ENCODE data around the gene TBX10.

TBX10 gene

DNA sequence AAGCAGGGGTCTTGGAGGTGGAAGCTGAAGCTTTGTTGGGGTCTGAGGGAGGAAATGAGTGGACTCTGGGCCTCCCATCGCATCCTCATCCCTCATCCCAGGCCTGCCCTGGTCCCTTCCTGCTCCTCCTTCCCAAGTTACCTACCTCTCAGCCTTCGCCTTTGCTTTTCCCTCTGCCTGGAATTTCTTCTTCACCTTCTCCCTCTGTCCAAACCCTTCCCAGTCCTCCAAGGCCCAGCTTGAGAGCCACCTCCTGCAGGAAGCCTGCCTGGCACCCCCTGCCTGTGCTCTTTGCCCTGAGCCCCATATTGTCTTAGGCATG is 7.7 kb downstream of the TBX10 start:
- no peak for DNase-seq (ENCODE audit: low read depth)
- H3K4me3 ChIP-seq (replicated peaks; ENCODE audit: low read depth, low read length), result no peak overlapping the region
- TF ChIP-seq, protein P1, sequence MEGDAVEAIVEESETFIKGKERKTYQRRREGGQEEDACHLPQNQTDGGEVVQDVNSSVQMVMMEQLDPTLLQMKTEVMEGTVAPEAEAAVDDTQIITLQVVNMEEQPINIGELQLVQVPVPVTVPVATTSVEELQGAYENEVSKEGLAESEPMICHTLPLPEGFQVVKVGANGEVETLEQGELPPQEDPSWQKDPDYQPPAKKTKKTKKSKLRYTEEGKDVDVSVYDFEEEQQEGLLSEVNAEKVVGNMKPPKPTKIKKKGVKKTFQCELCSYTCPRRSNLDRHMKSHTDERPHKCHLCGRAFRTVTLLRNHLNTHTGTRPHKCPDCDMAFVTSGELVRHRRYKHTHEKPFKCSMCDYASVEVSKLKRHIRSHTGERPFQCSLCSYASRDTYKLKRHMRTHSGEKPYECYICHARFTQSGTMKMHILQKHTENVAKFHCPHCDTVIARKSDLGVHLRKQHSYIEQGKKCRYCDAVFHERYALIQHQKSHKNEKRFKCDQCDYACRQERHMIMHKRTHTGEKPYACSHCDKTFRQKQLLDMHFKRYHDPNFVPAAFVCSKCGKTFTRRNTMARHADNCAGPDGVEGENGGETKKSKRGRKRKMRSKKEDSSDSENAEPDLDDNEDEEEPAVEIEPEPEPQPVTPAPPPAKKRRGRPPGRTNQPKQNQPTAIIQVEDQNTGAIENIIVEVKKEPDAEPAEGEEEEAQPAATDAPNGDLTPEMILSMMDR (IDR thresholded peaks at IDR 0.05; ENCODE audit: low read length, missing control alignments), result no peak

DNA sequence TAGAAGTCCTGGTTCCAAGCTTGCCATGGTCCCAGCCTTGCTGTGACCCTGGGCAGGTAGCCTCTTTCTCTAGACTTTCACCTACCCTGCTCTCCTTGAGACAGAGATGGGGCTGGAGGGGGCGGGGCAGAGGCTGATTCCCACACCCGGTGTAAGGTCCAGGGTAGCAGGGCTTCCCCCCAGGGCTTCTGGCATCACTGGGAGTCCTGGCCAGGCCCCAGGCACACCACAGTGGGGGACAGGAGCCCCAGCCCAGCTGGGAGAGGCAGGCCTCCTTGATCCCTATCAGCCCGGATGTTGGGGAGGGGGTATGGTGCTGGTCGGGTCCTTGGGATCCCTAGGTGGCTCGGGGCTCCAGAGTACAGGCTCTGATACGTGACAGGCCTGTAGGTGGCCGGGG is 8.2 kb downstream of the TBX10 start:
- TF ChIP-seq, protein P1 (IDR thresholded peaks at IDR 0.05; ENCODE audit: low read length, missing control alignments), result no peak
- H3K4me3 ChIP-seq (replicated peaks; ENCODE audit: low read depth, low read length), result no peak overlapping the region
- DNase-seq (ENCODE audit: low read depth), result no peak

DNA sequence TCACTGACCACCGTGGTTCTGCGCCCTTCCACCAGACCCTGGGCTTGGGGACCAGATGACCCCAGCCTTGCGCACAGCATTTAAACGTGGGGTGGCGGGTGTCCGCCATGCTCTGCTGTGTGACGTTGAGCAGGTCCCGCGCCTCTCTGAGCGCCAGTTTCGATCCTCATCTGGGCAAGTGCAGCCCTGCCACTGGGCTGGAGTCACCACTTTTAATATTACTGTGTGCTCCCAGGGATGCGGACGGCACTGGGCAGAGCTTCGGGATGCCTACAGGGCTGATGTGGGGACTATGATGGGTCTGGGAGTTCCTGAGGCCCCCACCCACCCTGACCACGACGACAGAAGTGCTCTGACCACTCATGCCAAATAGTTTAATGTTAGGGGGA is 8.6 kb downstream of the TBX10 start:
- no peak for DNase-seq (ENCODE audit: low read depth)
- TF ChIP-seq, protein P1 (IDR thresholded peaks at IDR 0.05; ENCODE audit: low read length, missing control alignments), result no peak
- peak overlapping the region; percentile 70 for H3K4me3 ChIP-seq (replicated peaks; ENCODE audit: low read depth, low read length)

DNA sequence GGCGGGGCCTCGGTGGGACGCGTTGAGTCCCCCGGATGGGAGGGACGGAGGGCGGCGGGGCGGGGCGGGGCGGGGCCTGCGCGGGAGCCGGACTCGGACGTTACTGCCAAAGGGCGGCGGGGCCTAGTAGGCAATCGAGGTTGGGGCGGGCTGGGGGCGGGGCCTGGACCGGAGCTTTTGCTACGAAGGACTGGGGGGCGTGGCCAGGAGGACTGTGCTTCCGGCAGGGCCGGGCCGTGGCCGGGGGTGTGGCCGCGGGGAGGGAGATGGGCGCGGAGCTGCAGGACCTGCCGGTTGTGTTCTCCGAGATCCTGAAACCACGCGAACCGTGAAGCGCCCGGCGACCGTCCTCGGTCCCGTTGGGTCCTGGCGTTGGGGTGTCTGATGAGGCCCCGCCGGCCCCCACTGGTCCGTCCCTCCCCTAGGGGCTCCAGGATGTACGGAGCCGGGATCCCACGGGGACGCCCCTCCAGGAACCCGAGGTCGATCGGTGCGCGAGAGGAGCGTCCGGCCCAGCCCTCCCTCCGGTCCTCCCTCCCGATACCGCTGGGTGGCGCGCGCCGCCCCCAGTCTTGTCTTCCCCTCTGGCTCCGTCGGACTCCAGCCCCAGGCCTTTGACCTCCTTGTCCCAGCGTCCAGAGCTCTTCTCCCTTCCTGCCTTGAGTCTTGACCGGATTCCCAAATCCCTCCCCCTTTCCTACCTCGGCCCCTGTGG is 9.2 kb downstream of the TBX10 start:
- DNase-seq (ENCODE audit: low read depth), result peak; percentile 97
- H3K4me3 ChIP-seq (replicated peaks; ENCODE audit: low read depth, low read length), result peak overlapping the region; percentile 70
- TF ChIP-seq, protein P1 (IDR thresholded peaks at IDR 0.05; ENCODE audit: low read length, missing control alignments), result peak; percentile 53

DNA sequence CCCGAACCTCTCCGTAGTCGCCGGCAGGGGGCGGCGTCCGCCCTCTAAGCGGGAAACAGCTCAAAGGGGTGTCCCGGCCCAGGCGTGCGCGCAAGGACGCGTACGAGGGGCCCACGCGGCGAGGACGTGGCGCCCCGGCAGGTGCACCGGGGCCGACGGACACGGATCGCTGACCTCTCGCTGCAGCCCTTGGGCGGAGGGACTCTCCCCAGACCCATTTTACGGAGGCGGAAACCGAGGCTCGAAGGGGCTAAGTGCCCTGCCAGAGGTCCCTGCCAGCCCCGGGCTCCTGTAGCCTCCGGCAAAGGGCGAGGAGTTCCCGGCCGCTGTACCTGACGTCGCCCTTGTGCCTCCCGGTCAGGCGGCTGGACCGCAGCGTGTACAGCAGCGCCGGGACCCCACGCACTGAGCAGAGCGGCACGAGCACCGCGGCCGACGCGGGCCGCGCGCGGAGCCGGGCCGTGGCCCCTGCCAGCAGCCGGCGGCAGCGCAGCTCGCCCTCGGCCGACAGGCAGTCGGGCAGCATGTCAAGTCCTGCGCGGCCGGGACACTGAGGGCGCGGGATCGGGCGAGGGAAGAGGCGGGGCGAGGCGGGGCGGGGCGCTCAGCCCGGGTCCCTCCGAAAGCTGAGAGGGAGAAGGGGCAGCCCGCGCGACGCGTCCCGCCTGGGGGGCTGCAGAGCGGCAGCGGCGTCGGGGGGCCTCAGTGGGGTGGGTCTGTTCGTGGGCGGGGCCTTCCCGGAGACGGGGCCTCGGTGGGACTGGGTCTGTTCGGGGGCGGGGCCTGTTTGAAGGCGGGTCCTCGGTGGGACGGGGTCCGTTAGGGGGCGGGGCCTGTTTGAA is 10.0 kb downstream of the TBX10 start, which contains the start of gene NUDT8:
NUDT8 (minus strand) TSS at position 552 of the 842 bp plus-strand sequence; CDS start at position 526, 26 bp downstream.
- TF ChIP-seq, protein P1 (IDR thresholded peaks at IDR 0.05; ENCODE audit: low read length, missing control alignments), result peak; percentile 65
- DNase-seq (ENCODE audit: low read depth), result peak; percentile 78
- peak within 1 kb of the TSS; percentile 70 for H3K4me3 ChIP-seq (replicated peaks; ENCODE audit: low read depth, low read length)

DNA sequence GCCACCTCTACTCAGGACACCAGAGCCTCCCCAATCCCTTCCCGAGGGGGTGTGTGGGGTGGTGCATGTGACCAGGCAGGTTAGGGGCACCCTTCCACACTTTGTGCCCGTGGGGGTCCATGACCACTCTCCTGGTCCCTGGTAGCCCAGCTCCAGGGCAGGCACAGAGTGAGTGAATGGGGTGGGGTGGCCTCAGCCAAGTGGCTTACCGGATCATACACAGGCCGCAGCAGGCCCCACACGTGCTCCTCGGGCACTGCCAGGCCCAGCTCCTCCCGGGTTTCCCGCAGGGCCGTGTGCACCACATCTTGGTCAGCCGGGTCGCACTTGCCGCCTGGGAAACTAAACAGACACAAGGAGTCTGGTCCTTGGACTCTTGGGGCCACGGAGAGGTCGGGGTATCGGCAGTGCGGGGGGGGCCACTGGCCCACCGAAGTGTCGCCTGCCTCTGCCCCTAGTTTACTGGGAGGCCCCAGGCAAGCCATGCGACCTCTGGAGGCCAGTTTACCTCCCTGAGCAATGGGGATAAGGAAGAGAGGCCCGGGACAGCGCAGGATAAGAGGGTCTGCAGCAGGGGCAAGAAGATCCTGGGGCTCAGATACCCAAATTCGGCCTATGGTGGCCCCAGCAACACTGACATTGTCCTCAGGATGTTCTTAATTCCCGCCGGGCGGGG is 10.7 kb downstream of the TBX10 start:
- DNase-seq (ENCODE audit: low read depth), result no peak
- TF ChIP-seq, protein P1 (IDR thresholded peaks at IDR 0.05; ENCODE audit: low read length, missing control alignments), result no peak
- no peak overlapping the region for H3K4me3 ChIP-seq (replicated peaks; ENCODE audit: low read depth, low read length)

Measured in fibroblast of pulmonary artery (primary cell).